GM19468 (cell line): Measurements from ENCODE around the gene SYNGR4.
A peak's percentile ranks its signal among the peaks of the same experiment; 100 is the strongest.

Experiments used
- ATAC-seq: cut with Tn5 transposase; IDR thresholded peaks from one replicate; pipeline ENCODE4 v1.9.1; 2021; ENCODE audit warnings: mild to moderate bottlenecking, moderate library complexity, moderate number of reproducible peaks; ENCODE audit not compliant: unreplicated experiment; ENCODE audit errors: extremely low read depth

SYNGR4 gene

DNA sequence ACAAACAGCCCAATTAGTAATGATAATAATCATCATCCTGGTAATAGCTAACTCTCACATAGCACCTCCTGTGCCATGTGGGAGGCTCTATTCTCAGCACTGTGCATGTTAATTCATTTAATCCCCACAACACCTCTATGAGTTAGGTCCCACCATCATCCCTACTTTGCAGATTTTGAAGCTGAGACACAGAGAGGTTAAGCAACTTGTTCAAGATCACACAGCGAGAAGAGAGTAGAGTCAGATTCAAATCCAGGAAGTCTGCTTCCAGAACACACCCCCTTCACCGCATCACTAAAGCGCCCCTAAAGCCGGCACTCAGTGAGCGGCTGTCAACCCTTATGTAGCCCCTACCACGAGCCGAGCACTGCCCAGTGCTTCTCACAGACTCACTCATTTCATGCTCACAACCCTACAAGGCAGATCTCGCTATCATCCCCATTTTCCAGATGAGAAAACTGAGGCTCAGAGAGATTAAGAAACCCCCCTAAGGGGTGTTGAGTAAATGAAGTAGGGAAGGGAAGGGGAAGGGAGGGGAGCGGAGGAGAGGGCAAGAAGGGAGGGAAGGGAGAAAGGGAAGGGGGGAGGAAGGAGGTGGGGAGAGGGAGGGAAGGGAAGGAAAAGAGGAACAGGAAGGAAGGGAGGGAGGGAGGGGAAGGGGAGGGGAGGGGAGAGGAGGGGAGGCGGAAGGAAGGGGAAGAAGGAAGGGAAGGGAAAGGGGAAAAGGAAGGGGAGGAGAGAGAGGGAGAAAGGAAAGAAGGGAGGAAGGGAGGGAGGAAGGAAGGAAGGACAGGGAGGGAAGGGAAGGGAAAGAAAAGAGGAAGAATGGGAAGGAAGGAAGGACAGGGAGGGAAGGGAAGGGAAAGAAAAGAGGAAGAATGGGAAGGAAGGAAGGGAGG, 22.4 kb upstream of the SYNGR4 start:
- ATAC-seq = no peak

- no peak for ATAC-seq
Observed at GRCh38 chr19:48342414-48342738, 21.8 kb upstream of the SYNGR4 start.

DNA sequence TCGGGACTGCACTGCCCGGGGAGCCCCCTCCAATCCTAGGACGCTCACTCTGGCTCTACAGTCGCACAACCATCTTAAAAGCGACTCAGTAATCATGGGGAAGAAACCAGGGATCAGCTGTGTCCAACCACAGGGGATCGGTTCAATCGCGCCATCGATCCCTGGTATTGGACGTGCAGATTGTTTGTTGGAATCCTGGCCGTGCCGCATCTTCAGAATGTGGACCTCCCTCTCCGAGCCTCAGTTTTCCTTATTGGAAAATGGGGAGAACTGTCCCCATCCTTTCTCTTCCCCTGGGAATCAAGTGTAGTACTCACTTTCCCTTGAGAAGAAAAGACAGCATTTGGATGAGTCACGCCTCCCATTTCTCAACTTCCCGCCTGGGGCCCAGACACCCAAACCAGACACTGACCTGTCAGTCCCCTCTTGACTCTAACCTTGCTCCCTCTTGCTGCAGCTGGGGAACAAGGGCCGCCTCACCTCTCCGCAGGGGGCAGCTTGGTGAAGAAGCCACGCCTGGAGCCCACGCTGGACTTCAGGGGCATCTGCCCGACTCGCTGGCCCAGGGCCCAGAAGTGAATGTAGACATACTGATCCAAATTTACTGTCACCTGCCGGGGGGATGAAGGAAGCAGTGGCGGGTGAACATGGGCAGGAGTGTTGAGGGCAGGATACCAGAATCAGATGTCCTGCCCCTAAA, 21.2 kb upstream of the SYNGR4 start:
- no peak for ATAC-seq

DNA sequence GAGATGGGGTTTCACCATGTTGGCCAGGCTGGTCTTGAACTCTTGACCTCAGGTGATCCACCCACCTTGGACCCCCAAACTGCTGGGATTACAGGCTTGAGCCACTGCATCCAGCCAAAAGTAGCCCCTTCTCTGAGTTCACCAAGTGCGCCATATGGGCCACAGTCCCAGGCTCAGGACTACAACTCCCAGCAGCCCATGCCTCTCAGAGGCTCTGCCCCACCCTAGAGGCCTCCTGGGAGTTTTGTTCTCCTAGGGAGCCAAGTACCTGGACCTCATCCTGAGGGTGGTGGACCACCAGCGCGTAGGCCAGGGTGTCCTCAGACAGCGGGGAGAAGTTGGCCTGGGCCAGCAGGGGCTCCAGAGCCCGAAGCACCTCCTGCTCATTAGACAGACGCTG, 19.3 kb upstream of the SYNGR4 start:
- ATAC-seq = no peak

- ATAC-seq = no peak
Observed at GRCh38 chr19:48346191-48346590, 18.0 kb upstream of the SYNGR4 start.

GRCh38 chr19:48348045-48348444, 16.1 kb upstream of the SYNGR4 start:
- no peak for ATAC-seq

GRCh38 chr19:48348737-48349136, 15.4 kb upstream of the SYNGR4 start:
- no peak for ATAC-seq

GRCh38 chr19:48350856-48351255, 13.3 kb upstream of the SYNGR4 start:
- no peak for ATAC-seq

DNA sequence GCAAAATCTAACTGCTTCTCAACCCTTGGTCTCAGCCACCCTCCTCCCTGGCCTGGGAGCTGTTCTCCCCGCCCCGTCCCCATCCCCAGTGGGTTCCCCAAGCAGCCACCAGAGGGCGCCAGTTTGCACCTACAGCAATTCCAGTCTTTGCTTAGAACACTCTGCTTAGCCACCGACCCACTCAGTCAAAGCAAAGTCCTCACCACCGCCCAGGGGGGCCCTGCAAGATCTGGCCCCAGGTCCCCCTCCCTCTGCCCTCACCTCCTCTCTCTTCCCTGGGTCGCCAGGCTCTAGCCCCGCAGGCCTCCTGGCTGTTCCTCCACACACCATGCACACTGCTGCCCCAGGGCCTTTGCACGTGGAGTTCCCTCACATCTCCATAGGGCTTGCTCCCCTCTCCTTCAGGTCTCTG, 12.8 kb upstream of the SYNGR4 start:
- ATAC-seq = no peak

- no peak for ATAC-seq
Observed at GRCh38 chr19:48353677-48354076, 10.5 kb upstream of the SYNGR4 start.

- ATAC-seq = no peak
Observed at GRCh38 chr19:48354332-48354992, 9.7 kb upstream of the SYNGR4 start.

GRCh38 chr19:48355365-48355954, 8.7 kb upstream of the SYNGR4 start:
- ATAC-seq = no peak

DNA sequence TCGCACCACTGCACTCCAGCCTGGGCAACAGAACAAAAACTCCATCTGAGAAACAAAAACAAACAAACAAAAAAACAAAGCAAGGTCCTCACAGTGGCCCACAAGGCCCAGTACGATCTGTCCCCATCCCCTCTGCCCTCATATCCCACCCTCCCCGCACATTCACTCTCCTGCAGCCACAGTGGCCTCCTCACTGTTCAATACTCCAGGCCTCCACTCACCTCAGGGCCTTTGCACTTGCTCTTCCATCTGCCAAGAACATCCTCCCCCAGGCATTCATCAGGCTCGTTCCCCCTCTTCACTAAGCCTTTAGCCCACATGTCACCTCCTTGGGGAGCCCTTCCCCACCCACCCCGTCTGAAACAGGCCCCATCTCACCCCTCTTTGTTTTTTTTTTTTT, 5.0 kb upstream of the SYNGR4 start:
- ATAC-seq = no peak

GRCh38 chr19:48361912-48362311, 2.3 kb upstream of the SYNGR4 start:
- ATAC-seq = no peak

DNA sequence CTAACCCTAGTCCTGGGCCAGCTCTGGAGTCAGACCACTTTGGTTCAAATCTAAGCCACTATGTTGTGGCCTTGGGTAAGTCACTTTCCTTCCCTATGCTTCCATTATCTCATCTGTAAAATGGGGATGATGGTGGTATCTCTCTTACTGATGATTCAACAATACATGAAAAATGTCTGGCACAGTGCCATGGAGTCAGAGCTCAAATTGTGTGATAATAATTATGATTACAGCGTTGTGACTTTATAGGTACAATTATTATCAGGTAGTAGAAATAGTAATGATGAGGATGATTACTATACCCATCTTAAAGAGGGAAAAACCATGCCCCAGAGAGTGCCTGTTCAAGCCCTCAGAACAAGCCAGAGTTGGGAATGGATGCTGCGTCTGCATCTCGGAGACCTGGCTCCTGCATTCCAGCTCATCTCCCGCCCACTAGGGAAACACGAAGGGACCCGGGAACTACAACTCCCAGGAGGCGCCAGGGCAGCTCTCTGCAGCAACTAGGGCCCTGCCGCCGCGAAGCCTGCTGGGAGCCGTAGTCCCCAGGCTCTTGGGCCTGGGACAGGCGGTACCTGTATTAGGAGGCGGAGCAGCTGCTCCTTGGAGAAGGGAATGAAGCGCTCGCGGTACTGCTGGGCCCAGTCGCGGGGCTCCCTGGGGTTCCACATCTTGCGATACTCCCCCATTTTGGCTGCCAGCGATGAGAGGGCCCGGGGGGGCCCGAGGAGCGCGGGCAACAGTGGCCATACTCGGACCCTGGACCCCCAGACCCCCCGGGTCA, 1.3 kb upstream of the SYNGR4 start:
- ATAC-seq = peak; percentile 16

- ATAC-seq = no peak
Observed at GRCh38 chr19:48363500-48363809, 712 bp upstream of the SYNGR4 start.

DNA sequence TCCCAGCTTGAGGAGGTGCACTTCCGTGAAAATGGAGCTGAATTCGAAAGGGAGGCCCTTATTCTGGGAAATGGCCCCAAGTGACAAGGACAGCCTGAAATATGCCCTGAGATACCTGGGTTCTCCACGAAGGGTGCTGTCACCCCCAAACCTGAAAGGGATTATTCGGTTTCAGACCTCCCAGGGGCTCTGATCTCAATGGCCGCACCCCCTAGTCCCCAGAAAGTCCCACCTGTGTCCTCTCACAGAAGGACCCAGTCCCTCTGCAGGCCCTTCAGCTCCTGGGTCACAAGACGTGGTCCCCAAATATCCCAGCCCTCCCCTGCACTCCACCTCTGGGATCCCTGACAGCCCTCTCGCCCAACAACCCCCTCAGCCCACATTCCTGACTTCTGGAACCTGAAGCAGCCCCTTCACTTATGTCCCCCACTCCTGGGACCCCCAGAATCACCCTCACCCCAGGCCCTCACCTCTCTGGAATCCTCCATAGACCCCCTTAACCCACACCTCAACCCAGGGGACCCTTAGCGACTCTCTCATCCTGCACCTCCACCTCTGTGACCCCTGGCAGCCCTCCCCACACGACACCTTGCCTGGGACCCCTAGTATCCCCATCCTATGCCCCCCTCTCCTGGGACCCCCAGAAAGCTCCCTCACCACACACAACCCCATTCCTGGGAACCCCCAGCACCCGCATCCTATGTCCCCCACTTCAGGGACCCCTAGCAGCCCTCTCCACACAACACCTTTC, 606 bp downstream of the SYNGR4 start:
- no peak for ATAC-seq

DNA sequence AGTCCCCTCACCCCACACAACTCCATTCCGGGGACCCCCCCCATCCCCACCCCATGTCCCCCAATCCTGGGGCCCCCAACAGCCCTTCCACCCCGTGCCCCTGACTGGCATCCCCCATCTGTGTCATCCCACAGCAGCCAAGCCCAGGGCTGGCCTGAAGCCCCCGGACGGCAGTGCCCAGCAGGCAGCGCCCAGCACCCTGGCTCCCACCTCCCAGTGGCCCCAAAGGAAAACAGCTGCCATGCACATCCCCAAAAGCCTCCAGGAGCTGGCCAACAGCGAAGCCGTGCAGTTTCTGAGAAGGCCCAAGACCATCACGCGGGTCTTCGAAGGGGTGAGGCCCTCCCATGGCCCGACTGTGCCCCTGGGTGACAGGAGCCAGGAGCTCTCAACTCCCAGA, 1.4 kb downstream of the SYNGR4 start:
- ATAC-seq = no peak

DNA sequence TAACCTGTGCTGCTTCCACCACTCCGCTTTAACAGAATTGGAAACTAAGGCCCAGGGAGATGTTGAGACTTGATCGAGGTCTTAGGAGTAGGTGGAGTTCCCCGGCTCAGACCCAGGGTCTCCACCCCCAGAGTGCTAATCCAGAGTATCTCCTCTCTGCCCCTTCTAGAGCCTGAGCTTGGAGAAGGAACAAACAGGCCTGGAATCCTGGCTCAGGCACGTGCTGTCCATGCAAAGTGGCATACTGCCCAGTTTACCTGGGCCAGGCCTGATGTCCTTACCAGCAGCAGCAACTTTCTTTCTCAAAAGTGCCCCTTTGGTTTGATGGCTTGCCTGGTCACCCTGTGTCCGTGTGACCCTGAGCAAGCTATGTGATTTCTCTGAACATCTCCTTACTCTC, 3.7 kb downstream of the SYNGR4 start:
- ATAC-seq = no peak

DNA sequence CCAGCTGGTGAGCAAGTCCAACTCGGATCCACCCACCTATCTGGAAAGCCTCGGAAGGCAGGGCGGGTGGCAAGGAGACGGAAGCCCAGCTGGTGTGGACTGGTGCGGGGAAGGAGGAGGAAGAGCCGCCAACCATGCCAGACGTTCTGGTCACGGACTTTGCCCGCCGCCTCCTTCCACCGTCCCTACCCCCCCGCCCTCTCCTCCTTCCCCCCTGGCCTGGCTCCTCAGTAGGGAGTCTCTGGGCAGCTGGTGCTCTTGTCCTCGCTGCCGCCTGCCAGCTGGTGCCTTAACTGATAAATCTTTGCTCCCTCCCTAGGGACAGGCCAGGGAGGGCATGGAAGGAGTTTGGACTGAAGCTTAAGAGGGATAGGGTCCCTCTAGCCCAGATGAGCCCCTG, 4.8 kb downstream of the SYNGR4 start:
- ATAC-seq = no peak
